Small intestine (tissue), 7 donors: ENCODE results near the gene NSRP1. TPM values are rescaled to one million over a fixed set of nuclear protein-coding genes. Genes with fewer than 3 reads are reported as not detected.
A peak's percentile ranks its signal among the peaks of the same experiment; 100 is the strongest.

ENCODE experiments used
- DNase-seq, 2 donors: peaks; one replicate each; pipeline versions ENCODE4 v3.0.0 to v3.0.0-alpha.2; 2013
- FAIRE-seq: peaks from 2 replicates; lab custom pipeline; 2012; peaks lifted over from hg19 to GRCh38; lab: Jason Lieb, UNC
- H3K27ac ChIP-seq, 3 donors: one replicate each; pipeline ENCODE4 v1.5.1; 2013; ENCODE audit warnings: low read length in 2 of 3, mild to moderate bottlenecking in 2 of 3, control low read depth in 1 of 3, inconsistent platforms in 1 of 3, low read depth in 1 of 3, moderate library complexity in 1 of 3
- H3K27me3 ChIP-seq, 3 donors: one replicate each; pipeline ENCODE4 v1.6.1; 2013; ENCODE audit warnings: low read length in 3 of 3, inconsistent platforms in 1 of 3; ENCODE audit not compliant: control insufficient read depth in 3 of 3, insufficient read depth in 3 of 3
- H3K36me3 ChIP-seq, 3 donors: one replicate each; pipeline ENCODE4 v1.6.1; 2013; ENCODE audit warnings: low read length in 3 of 3, inconsistent platforms in 1 of 3, low read depth in 1 of 3, mild to moderate bottlenecking in 1 of 3, moderate library complexity in 1 of 3; ENCODE audit not compliant: control insufficient read depth in 3 of 3, insufficient read depth in 2 of 3
- H3K4me1 ChIP-seq, 3 donors: one replicate each; pipeline ENCODE4 v1.6.1; 2013; ENCODE audit warnings: low read length in 2 of 3, inconsistent platforms in 1 of 3, low read depth in 1 of 3, mild to moderate bottlenecking in 1 of 3, moderate library complexity in 1 of 3; ENCODE audit not compliant: control insufficient read depth in 3 of 3, insufficient read depth in 2 of 3
- H3K4me3 ChIP-seq, 3 donors: one replicate each; pipeline ENCODE4 v1.5.1; 2013; ENCODE audit warnings: low read length in 3 of 3, control low read depth in 1 of 3, inconsistent platforms in 1 of 3, low read depth in 1 of 3, mild to moderate bottlenecking in 1 of 3, moderate library complexity in 1 of 3
- H3K9me3 ChIP-seq, 2 donors: one replicate each; pipeline ENCODE4 v1.6.1; 2013; ENCODE audit warnings: low read depth in 1 of 2, low read length in 1 of 2; ENCODE audit not compliant: control insufficient read depth in 2 of 2, insufficient read depth in 1 of 2
- WGBS, 3 donors: extraction: QIAGEN DNeasy Blood & Tissue Kit; methylation state at CpG; one replicate each; pipeline ENCODE4 v1.1.7; 2013; 5-methylcytosine and 5-hydroxymethylcytosine counted together
- polyA plus RNA-seq, 4 donors: library from polyadenylated mRNA; stranded (reverse) in 3 of 4; unstranded in 1 of 4; fragments of 200-250 nt in 3 of 4; fragments of 120-200 nt in 1 of 4; gene quantifications; one replicate each; pipeline versions ENCODE4 v1.2.1 to v1.2.3, GENCODE V29; 2013
- donor health status: healthy with polysubstance abuse.
- donor health status: control.
- donor health status: control.
- donor health status: Bipolar disorder and iron deficiency.
- donor health status: healthy.

The NSRP1 gene
- polyA plus RNA-seq, 4 donors, result 22.1 to 30.0 (median 26.4) TPM

DNA sequence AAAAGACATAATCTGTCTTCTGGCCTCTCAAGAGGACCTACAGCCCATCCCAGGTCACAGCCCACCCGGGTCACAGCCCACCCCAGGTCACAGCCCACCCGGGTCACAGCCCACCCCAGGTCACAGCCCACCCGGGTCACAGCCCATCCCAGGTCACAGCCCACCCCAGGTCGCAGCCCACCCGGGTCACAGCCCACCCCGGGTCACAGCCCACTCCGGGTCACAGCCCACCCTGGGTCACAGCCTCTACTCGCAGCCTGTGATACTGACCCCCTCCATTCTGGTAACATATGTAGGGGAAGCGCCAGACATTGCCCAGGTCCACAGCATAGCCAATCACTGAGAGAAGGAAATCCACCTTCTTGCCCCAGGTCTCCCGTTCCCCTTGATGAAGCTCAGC lies 104.7 kb downstream of the NSRP1 start:
- H3K4me3 ChIP-seq, result no peak overlapping the region
- FAIRE-seq (no peak), DNase-seq (no peak)
- H3K9me3 ChIP-seq, result no peaks in the 10 kb centered on the region
- peaks cover 0 to 17% (median 2%) of the 10 kb centered on the region in 3 donors for H3K36me3 ChIP-seq
- WGBS, 3 donors, result 86 to 91% (median 88%) methylated on average over 7 to 10 of the region's 10 CpGs
- H3K27me3 ChIP-seq, result no peaks in the 10 kb centered on the region
- H3K27ac ChIP-seq, result no peak overlapping the region
- peaks cover 3 to 64% (median 12%) of the 10 kb centered on the region in 3 donors for H3K4me1 ChIP-seq

DNA sequence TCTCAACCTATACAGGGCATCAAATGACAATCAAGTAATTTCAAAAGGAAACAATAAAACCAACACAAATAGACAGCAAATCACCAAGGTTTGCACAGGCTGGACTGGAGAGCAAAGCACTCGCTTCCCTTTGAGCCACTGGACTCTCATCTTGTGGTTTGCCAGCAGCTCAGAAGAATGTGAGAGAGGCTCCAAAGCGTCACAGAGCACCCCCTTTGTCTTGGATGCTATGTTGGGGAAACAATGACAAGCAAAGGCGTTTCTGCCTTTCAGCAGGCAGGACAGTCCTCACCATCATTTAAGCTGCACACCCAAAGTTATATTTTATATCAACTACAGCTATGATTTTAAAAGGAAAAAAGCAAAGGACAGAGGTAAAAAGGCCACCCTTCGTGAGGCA lies 105.6 kb downstream of the NSRP1 start:
- 69 to 87% (median 81%) methylated on average over 4 of the region's 4 CpGs for WGBS, 3 donors
- Histone ChIP-seq H3K4me3 (peak overlapping the region in 2 of 3 donors; percentile 14 to 24), H3K27ac (peak overlapping the region in 2 of 3 donors; percentile 42 to 84), H3K36me3 (peaks cover 0 to 10% (median 0%) of the 10 kb centered on the region in 3 donors), H3K9me3 (no peaks in the 10 kb centered on the region), H3K4me1 (peaks cover 3 to 68% (median 12%) of the 10 kb centered on the region in 3 donors), H3K27me3 (no peaks in the 10 kb centered on the region)
- FAIRE-seq (no peak), DNase-seq (no peak)

DNA sequence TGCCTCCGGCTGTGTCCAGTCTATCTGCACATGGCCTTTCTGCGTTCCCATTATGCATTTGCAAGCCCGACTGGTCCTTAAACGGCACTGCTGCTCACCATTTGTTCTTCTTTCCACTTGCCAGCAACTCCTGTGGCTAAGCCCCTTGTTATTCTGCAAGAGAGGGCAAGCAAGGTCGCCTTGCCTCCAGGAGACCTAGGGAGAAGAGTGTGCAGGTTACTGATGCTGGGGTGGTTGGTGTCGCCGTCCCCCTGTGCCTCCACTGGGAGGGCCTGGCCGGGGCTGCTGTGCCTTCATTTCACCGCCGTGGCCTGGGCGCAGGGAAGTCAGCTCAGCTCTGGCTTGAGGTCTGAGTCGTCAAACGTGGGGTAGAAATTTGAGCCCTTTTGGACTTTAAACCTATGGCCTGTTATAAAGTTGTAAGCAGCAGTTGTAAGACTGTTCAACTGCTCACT lies 106.1 kb downstream of the NSRP1 start:
- H3K4me1 ChIP-seq, result peaks cover 3 to 68% (median 12%) of the 10 kb centered on the region in 3 donors
- peak; percentile 87 to 89 for DNase-seq
- no peak for FAIRE-seq
- H3K4me3 ChIP-seq, result peak overlapping the region in 2 of 3 donors; percentile 14 to 24
- WGBS, 3 donors, result 37 to 61% (median 41%) methylated on average over 13 of the region's 13 CpGs
- no peaks in the 10 kb centered on the region for H3K9me3 ChIP-seq
- H3K27ac ChIP-seq, result peak overlapping the region in 2 of 3 donors; percentile 42 to 84
- no peaks in the 10 kb centered on the region for H3K27me3 ChIP-seq
- peaks cover 0 to 6% (median 0%) of the 10 kb centered on the region in 3 donors for H3K36me3 ChIP-seq

DNA sequence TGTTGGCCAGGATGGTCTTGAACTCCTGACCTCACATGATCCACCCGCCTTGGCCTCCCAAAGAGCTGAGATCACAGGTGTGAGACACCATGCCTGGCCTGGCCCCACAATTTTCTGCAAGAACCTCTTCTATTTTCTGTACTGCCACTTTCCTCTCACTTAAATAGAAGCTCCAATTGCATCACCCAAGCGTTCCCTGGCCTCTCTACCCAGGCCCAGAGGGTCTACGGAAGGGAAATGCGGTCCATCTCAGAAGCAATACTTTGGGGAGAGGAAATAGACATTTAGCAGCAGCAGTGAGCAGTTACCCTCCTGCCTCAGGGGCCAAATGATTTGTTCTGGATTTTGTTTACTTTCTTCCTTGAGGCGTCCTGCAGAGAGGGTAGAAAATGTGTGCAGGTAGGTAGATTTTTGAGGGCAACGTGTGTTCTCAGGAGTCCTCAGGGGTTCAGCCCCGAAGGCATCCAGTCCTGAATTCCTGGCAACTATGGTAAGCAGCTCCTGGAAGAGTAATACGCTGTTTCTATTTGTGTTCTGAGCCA lies 107.9 kb downstream of the NSRP1 start:
- Histone ChIP-seq H3K36me3 (no peaks in the 10 kb centered on the region), H3K27ac (no peak overlapping the region), H3K4me1 (peaks cover 3 to 72% (median 13%) of the 10 kb centered on the region in 3 donors), H3K9me3 (no peaks in the 10 kb centered on the region), H3K27me3 (no peaks in the 10 kb centered on the region), H3K4me3 (no peak overlapping the region)
- WGBS, 3 donors, result 77 to 81% (median 79%) methylated on average over 8 of the region's 8 CpGs
- DNase-seq (no peak), FAIRE-seq (no peak)

DNA sequence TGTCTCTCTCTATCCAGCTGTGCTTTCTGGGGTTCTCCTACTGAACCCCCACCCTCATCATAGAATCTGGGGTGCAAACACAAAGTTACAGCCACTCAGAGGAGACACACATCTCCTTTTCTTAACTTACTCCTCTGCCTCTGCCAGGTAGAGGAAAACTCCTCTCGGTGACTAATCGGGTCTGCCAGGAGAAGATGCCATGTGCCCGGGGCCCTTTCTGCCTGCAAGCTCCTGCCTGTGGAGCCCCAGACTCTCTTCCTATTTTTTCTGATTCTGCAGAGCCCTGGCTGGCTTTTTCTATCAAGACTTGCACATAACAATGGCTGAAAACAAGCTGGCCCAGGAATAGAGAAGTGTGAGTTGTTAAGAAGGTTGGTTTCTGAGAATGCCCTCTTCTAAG lies 108.5 kb downstream of the NSRP1 start:
- H3K27me3 ChIP-seq, result no peaks in the 10 kb centered on the region
- H3K4me3 ChIP-seq, result no peak overlapping the region
- WGBS, 3 donors, result 77 to 88% (median 84%) methylated on average over 3 of the region's 3 CpGs
- H3K9me3 ChIP-seq, result no peaks in the 10 kb centered on the region
- peak overlapping the region in 2 of 3 donors; percentile 69 to 73 for H3K27ac ChIP-seq
- H3K36me3 ChIP-seq, result no peaks in the 10 kb centered on the region
- FAIRE-seq (no peak), DNase-seq (no peak)
- H3K4me1 ChIP-seq, result peaks cover 3 to 68% (median 13%) of the 10 kb centered on the region in 3 donors

DNA sequence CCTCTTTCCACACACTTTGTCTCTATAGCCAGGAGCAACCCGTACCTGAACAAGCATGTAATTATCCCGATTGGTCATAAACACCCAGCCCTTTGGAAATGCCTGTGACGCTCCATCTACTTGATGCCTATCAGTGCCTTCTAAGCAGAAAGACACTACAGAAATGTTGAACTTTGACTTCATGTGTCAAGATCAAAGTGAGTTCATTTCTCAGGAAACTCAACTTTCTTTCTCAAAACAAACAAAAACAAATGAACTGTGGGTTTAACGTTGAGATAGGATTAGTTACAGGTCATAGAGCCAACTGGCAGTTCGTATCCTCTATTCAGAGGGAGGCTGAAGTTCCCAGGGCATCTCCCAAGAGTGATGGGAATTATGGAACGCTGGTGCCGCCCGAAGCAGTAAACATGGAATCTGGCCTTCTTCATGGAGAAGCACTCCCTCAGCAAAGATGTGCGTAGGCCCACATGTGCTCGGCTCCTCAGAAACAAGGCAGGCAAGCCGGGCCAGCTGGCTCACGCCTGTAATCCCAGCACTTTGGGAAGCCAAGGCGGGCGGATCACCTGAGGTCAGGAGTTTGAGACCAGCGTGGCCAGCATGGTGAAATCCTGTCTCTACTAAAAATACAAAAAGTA lies 109.4 kb downstream of the NSRP1 start:
- FAIRE-seq (no peak), DNase-seq (peak; percentile 84 to 86)
- Histone ChIP-seq H3K27ac (peak overlapping the region in 2 of 3 donors; percentile 69 to 73), H3K4me3 (no peak overlapping the region), H3K4me1 (peaks cover 3 to 61% (median 13%) of the 10 kb centered on the region in 3 donors), H3K9me3 (no peaks in the 10 kb centered on the region), H3K27me3 (no peaks in the 10 kb centered on the region), H3K36me3 (no peaks in the 10 kb centered on the region)
- WGBS, 3 donors, result 43 to 66% (median 53%) methylated on average over 15 of the region's 15 CpGs

DNA sequence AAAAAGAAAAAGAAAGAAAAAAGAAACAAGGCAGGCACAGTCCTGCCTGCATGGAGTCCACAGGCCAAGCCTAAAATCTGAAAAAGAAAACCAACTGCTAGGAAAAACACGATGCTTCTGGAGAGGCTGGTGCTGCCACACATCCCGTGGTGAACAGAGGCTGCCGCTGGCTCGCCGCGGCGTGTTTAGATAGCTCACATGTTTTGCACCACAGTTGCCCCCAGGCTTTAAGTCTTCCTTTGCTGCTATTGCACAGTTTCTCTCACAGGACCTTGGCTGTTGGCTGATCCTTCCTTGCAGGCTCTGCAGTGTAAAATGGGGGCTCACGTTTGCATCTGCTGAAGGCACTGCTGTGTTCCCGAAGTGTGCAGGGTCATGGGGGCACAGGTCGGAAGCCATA lies 110.3 kb downstream of the NSRP1 start:
- Histone ChIP-seq H3K4me1 (peaks cover 3 to 55% (median 13%) of the 10 kb centered on the region in 3 donors), H3K36me3 (no peaks in the 10 kb centered on the region), H3K9me3 (no peaks in the 10 kb centered on the region), H3K27ac (no peak overlapping the region), H3K27me3 (peaks cover 0 to 3% (median 0%) of the 10 kb centered on the region in 3 donors), H3K4me3 (no peak overlapping the region)
- FAIRE-seq, result no peak
- WGBS, 3 donors, result 85 to 93% (median 86%) methylated on average over 10 of the region's 10 CpGs
- DNase-seq, result no peak

- FAIRE-seq, result no peak
Observed at GRCh38 chr17:30228011-30228410, 111.4 kb downstream of the NSRP1 start.

More at GRCh38 chr17:30228011-30228410, 111.4 kb downstream of the NSRP1 start:
- H3K27me3 ChIP-seq, result peaks cover 0 to 4% (median 3%) of the 10 kb centered on the region in 3 donors
- H3K4me1 ChIP-seq, result peaks cover 3 to 48% (median 13%) of the 10 kb centered on the region in 3 donors
- no peak overlapping the region for H3K4me3 ChIP-seq
- DNase-seq, result no peak
- H3K27ac ChIP-seq, result no peak overlapping the region
- H3K36me3 ChIP-seq, result no peaks in the 10 kb centered on the region
- no peaks in the 10 kb centered on the region for H3K9me3 ChIP-seq
- WGBS, 3 donors, result 82 to 91% (median 84%) methylated on average over 3 of the region's 3 CpGs
